HG03196 (cell line): ENCODE results near the gene KDM4C.
"Not testable (repeated sequence)": the region's sequence is repeated elsewhere in the genome, so short reads cannot be mapped to it uniquely, and the experiment has no call there.

Source experiments
- ATAC-seq: cut with Tn5 transposase; IDR thresholded peaks from one replicate; pipeline ENCODE4 v1.9.1; 2021; ENCODE audit not compliant: unreplicated experiment

KDM4C gene

GRCh38 chr9:7154003-7154619 is 396.3 kb downstream of the KDM4C start:
- ATAC-seq = no peak

- no peak for ATAC-seq
Measured at GRCh38 chr9:7154650-7155049, 396.9 kb downstream of the KDM4C start.

- ATAC-seq = no peak
Measured at GRCh38 chr9:7161469-7161868, 403.7 kb downstream of the KDM4C start.

GRCh38 chr9:7163932-7164331 is 406.2 kb downstream of the KDM4C start:
- no peak for ATAC-seq

GRCh38 chr9:7164440-7165330 is 406.9 kb downstream of the KDM4C start:
- no peak for ATAC-seq

- no peak for ATAC-seq
Measured at GRCh38 chr9:7165331-7165975, 407.7 kb downstream of the KDM4C start.

- no peak for ATAC-seq
Measured at GRCh38 chr9:7166074-7166473, 408.3 kb downstream of the KDM4C start.

- ATAC-seq = no peak
Measured at GRCh38 chr9:7169717-7170389, 412.1 kb downstream of the KDM4C start.

GRCh38 chr9:7171396-7172153 is 413.8 kb downstream of the KDM4C start:
- ATAC-seq = no peak

- no peak for ATAC-seq
Measured at GRCh38 chr9:7172154-7173115, 414.7 kb downstream of the KDM4C start.

- ATAC-seq = no peak
Measured at GRCh38 chr9:7173139-7173538, 415.4 kb downstream of the KDM4C start.

- no peak for ATAC-seq
Measured at GRCh38 chr9:7174301-7174700, 416.5 kb downstream of the KDM4C start.

GRCh38 chr9:7174884-7175283 is 417.1 kb downstream of the KDM4C start:
- no peak for ATAC-seq

- ATAC-seq = no peak
Measured at GRCh38 chr9:7176561-7176960, 418.8 kb downstream of the KDM4C start.

- no peak for ATAC-seq
Measured at GRCh38 chr9:7177383-7177782, 419.6 kb downstream of the KDM4C start.

- no peak for ATAC-seq
Measured at GRCh38 chr9:7178729-7179128, 421.0 kb downstream of the KDM4C start.

- ATAC-seq = no peak
Measured at GRCh38 chr9:7180247-7180646, 422.5 kb downstream of the KDM4C start.

- not testable (repeated sequence) for ATAC-seq
Measured at GRCh38 chr9:7183139-7183538, 425.4 kb downstream of the KDM4C start.

GRCh38 chr9:7185612-7186011 is 427.8 kb downstream of the KDM4C start:
- ATAC-seq = no peak

GRCh38 chr9:7186175-7186574 is 428.4 kb downstream of the KDM4C start:
- no peak for ATAC-seq
